MCF 10A (cell line): ENCODE measurements around the gene SPIRE1. TPM values are rescaled to one million over a fixed set of nuclear protein-coding genes. Genes with fewer than 3 reads are reported as not detected.
A peak's percentile ranks its signal among the peaks of the same experiment; 100 is the strongest.

ENCODE experiments used
- BruUV-seq: library from RNA; stranded (reverse); fragments of 400-500 nt; replicated peaks from 2 replicates; lab custom pipeline; 2021; lab: Mats Ljungman, UMichigan
- CTCF ChIA-PET: fragments of 300-600 bp; sonication (Branson Sonifier 250); formaldehyde crosslinking; extraction: SDS; loops from one replicate; lab custom pipeline; 2021; ENCODE audit warnings: antibody characterized with exemption, inconsistent platforms; lab: Yijun Ruan, JAX
- POLR2A ChIA-PET: fragments of 300-600, 350-650 bp; sonication (Branson Sonifier 250); formaldehyde crosslinking; extraction: SDS; loops from one replicate; lab custom pipeline; 2020; ENCODE audit warnings: antibody characterized with exemption, inconsistent platforms; lab: Yijun Ruan, JAX
- DNase-seq: peaks from one replicate; pipeline ENCODE4 v3.0.0-alpha.2; 2018; ENCODE audit not compliant: unreplicated experiment
- H3K27ac Mint-ChIP-seq: one replicate; pipeline ENCODE4 v1.8.0; 2022; ENCODE audit warnings: mild to moderate bottlenecking, low read depth, mixed read lengths; ENCODE audit not compliant: unreplicated experiment
- H3K27me3 Mint-ChIP-seq: one replicate; pipeline ENCODE4 v1.8.0; 2022; ENCODE audit warnings: mixed read lengths; ENCODE audit not compliant: insufficient read depth, unreplicated experiment
- H3K36me3 Mint-ChIP-seq: one replicate; pipeline ENCODE4 v1.8.0; 2022; ENCODE audit warnings: mild to moderate bottlenecking, moderate library complexity, mixed read lengths; ENCODE audit not compliant: insufficient read depth, unreplicated experiment
- H3K4me1 Mint-ChIP-seq: one replicate; pipeline ENCODE4 v1.8.0; 2022; ENCODE audit warnings: mixed read lengths; ENCODE audit not compliant: insufficient read depth, unreplicated experiment
- H3K4me3 Mint-ChIP-seq: one replicate; pipeline ENCODE4 v1.8.0; 2022; ENCODE audit warnings: mild to moderate bottlenecking, moderate library complexity, mixed read lengths; ENCODE audit not compliant: unreplicated experiment
- H3K9me3 Mint-ChIP-seq: one replicate; pipeline ENCODE4 v1.8.0; 2022; ENCODE audit warnings: mixed read lengths; ENCODE audit not compliant: unreplicated experiment
- CTCF ChIP-seq: fragments of 200-600 bp; IDR thresholded peaks from one replicate; pipeline ENCODE4 v1.8.0; 2022; ENCODE audit warnings: antibody characterized with exemption, mild to moderate bottlenecking; ENCODE audit not compliant: unreplicated experiment
- intact Hi-C: fragments of 100-400 bp; cut with micrococcal nuclease; formaldehyde crosslinking; loops from 2 replicates; pipeline ENCODE4 v1.14.1; 2022
- total RNA-seq: library from RNA; stranded (reverse); gene quantifications from 2 replicates; pipeline ENCODE4 v1.2.3, GENCODE V29; 2022

Gene SPIRE1
- total RNA-seq, 1 experiment from 2014 or later, result 78.2 TPM

GRCh38 chr18:12585218-12585617, 72.7 kb downstream of the SPIRE1 start:
- Mint-ChIP-seq H3K36me3 (peaks cover 6% of the 10 kb centered on the region), H3K27ac (no peak overlapping the region), H3K4me1 (peaks cover 22% of the 10 kb centered on the region), H3K4me3 (no peak overlapping the region), H3K27me3 (no peaks in the 10 kb centered on the region), H3K9me3 (no peaks in the 10 kb centered on the region)
- intact Hi-C loops, result no loop called here
- ChIA-PET CTCF (interaction anchor here (0.8 kb wide), 1 partner anchor 22 kb away, joined by 3 read pairs; no protein-coding TSS in a partner anchor), POLR2A (interaction anchor here (0.6 to 3.3 kb wide), 11 partner anchors 9 to 209 kb away, joined by 3 to 16 read pairs (median 4); partner anchors contain the start of gene AFG3L2)
- DNase-seq, result peak; percentile 19
- no TSS peak for BruUV-seq
- TF ChIP-seq CTCF, result no peak

- no TSS peak for BruUV-seq
- ChIA-PET POLR2A (no interaction called here), CTCF (interaction anchor here (0.6 kb wide), 1 partner anchor 41 kb away, joined by 4 read pairs; no protein-coding TSS in a partner anchor)
- Mint-ChIP-seq H3K9me3 (no peaks in the 10 kb centered on the region), H3K4me3 (no peak overlapping the region), H3K4me1 (peaks cover 11% of the 10 kb centered on the region), H3K27me3 (no peaks in the 10 kb centered on the region), H3K36me3 (peaks cover 13% of the 10 kb centered on the region), H3K27ac (no peak overlapping the region)
- intact Hi-C loops, result no loop called here
- no peak for TF ChIP-seq CTCF
- DNase-seq, result no peak
These were observed 77.1 kb downstream of the SPIRE1 start for GRCh38 chr18:12580630-12581342.

GRCh38 chr18:12579775-12580174, 78.1 kb downstream of the SPIRE1 start:
- BruUV-seq, result no TSS peak
- no peak for TF ChIP-seq CTCF
- Mint-ChIP-seq H3K9me3 (no peaks in the 10 kb centered on the region), H3K27me3 (no peaks in the 10 kb centered on the region), H3K4me1 (peaks cover 8% of the 10 kb centered on the region), H3K36me3 (peaks cover 13% of the 10 kb centered on the region), H3K4me3 (no peak overlapping the region), H3K27ac (no peak overlapping the region)
- DNase-seq, result no peak
- intact Hi-C loops, result no loop called here
- ChIA-PET CTCF (interaction anchor here (0.7 to 1.3 kb wide), 2 partner anchors 9 to 27 kb away, joined by 3 to 4 read pairs; no protein-coding TSS in a partner anchor), POLR2A (interaction anchor here (1.7 kb wide), 1 partner anchor 9 kb away, joined by 4 read pairs; no protein-coding TSS in a partner anchor)

GRCh38 chr18:12577848-12578247, 80.1 kb downstream of the SPIRE1 start:
- ChIA-PET POLR2A (interaction anchor here (1.0 to 1.7 kb wide), 4 partner anchors 9 to 30 kb away, joined by 3 to 4 read pairs (median 3); no protein-coding TSS in a partner anchor), CTCF (no interaction called here)
- no TSS peak for BruUV-seq
- H3K27ac Mint-ChIP-seq, result no peak overlapping the region
- H3K4me1 Mint-ChIP-seq, result peaks cover 16% of the 10 kb centered on the region
- no peak for DNase-seq
- H3K27me3 Mint-ChIP-seq, result no peaks in the 10 kb centered on the region
- H3K4me3 Mint-ChIP-seq, result no peak overlapping the region
- H3K36me3 Mint-ChIP-seq, result peaks cover 7% of the 10 kb centered on the region
- TF ChIP-seq CTCF, result no peak
- H3K9me3 Mint-ChIP-seq, result no peaks in the 10 kb centered on the region
- intact Hi-C loops, result no loop called here
